ENCODE data around the gene UGT1A3.

DNA sequence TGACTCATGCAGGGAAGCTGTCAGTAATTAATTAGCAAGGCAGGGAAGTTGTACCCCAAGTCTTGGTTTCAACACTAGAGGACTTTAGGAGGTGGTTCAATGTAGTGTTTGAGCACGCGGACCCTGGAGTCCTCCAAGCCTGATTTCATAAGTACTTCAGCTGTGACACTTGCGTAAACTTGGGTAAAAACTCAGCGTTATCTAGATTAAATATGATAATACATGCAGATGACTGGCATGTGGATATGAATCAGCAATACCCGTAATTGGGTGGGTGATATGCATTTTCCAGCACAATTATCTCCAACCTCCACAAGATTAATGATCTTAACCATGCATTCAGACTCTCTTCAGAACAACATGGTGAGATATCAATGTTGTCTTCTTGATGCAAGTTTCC lies 41.9 kb upstream of the UGT1A3 start:
- TF ChIP-seq POLR2AphosphoS5 (IDR thresholded peaks at IDR 0.05; ENCODE audit: low read depth, low read length): no peak
- TF ChIP-seq POU2F2 (IDR thresholded peaks at IDR 0.05; ENCODE audit: low read depth, low read length): no peak
- TF ChIP-seq POLR2A (IDR thresholded peaks at IDR 0.05; ENCODE audit: low read depth, low read length): no peak
- no peak for TF ChIP-seq TAF1 (IDR thresholded peaks at IDR 0.05; ENCODE audit: low read depth, low read length)
- TF ChIP-seq SPI1 (IDR thresholded peaks at IDR 0.05; ENCODE audit: low read depth, low read length): no peak
